ENCODE data around the gene RASA4B.

The RASA4B gene

DNA sequence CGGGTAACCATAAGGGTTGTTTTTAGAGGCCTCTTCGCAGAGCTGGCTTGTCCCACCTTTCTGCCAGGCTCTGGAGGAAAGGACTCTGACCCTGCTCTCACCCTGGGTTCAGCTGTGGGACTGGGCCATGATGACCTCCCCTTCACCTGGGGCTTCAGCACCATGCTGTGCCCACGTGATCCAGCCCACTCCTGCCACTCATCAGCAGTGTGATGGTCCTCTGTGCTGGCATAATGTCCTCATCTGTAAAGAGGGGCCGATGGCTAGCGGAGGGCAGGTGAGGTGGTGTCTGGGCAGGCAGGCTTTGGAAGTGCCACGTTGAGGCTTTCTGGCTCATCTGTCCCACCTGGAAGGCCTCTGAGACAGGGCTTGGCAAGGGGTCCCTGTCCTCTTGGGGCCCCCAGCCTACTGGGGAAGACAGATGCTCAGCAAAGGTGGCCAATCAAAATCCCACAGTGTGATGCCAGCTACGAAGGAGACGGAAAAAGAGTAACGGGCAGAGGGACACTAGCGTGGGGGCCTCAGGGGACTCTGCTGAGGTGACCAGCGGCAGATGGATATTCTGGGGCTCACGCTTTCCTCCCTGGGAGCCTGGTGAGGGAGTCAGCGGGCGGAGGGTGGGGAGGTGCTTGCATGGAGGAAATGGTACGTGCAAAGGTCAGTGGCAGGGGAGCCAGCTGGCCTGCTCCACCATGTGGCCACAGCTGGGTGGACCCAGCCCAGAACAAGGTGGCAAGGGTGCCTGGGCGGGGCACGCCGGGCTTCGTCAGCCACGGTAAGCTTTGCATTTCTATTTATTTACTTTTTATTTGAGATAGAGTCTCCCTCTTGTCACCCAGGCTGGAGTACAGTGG lies 47.4 kb downstream of the RASA4B start:
- Histone ChIP-seq H3K9me3 (no peaks in the 10 kb centered on the region), H3K27me3 (no peaks in the 10 kb centered on the region), H3K27ac (no peak overlapping the region), H3K36me3 (peaks cover 76% of the 10 kb centered on the region), H3K4me1 (ENCODE audit: control insufficient read depth in 1 of 2, insufficient read depth in 1 of 2, low read depth in 1 of 2, low read length in 1 of 2) (peaks cover 10 to 12% of the 10 kb centered on the region in 2 experiments), H3K4me3 (ENCODE audit: low read depth in 1 of 2, low read length in 1 of 2) (no peak overlapping the region)
- TF ChIP-seq, protein P1, sequence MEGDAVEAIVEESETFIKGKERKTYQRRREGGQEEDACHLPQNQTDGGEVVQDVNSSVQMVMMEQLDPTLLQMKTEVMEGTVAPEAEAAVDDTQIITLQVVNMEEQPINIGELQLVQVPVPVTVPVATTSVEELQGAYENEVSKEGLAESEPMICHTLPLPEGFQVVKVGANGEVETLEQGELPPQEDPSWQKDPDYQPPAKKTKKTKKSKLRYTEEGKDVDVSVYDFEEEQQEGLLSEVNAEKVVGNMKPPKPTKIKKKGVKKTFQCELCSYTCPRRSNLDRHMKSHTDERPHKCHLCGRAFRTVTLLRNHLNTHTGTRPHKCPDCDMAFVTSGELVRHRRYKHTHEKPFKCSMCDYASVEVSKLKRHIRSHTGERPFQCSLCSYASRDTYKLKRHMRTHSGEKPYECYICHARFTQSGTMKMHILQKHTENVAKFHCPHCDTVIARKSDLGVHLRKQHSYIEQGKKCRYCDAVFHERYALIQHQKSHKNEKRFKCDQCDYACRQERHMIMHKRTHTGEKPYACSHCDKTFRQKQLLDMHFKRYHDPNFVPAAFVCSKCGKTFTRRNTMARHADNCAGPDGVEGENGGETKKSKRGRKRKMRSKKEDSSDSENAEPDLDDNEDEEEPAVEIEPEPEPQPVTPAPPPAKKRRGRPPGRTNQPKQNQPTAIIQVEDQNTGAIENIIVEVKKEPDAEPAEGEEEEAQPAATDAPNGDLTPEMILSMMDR (IDR thresholded peaks at IDR 0.05) = no peak

DNA sequence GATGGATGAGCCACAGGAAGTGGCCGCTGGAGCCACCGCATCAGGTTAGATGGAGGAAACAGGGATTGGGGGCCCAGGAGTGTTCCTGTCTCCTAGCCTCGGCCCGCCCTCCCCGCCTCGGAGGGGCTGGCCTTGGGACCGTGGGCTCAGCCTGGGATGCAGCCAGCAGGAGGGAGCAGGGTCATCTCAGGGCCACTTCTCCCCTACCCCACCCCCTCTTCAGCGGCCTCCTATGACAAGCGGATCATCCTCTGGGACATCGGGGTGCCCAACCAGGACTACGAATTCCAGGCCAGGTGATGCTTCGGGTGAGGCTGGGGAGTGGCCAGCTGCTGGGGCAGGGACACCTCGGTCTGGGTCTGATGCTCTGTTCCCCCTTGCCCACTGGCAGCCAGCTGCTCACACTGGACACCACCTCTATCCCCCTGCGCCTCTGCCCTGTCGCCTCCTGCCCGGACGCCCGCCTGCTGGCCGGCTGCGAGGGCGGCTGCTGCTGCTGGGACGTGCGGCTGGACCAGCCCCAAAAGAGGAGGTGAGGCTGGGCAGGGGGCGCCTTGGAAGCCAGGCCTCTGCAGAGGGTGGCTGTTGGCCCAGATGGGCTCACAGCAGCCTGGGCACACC lies 48.1 kb downstream of the RASA4B start:
- Histone ChIP-seq H3K27ac (no peak overlapping the region), H3K9me3 (no peaks in the 10 kb centered on the region), H3K36me3 (peaks cover 72% of the 10 kb centered on the region), H3K4me3 (ENCODE audit: low read depth in 1 of 2, low read length in 1 of 2) (no peak overlapping the region), H3K4me1 (ENCODE audit: control insufficient read depth in 1 of 2, insufficient read depth in 1 of 2, low read depth in 1 of 2, low read length in 1 of 2) (peaks cover 12 to 13% of the 10 kb centered on the region in 2 experiments), H3K27me3 (no peaks in the 10 kb centered on the region)
- TF ChIP-seq, protein P1 (IDR thresholded peaks at IDR 0.05) = no peak

DNA sequence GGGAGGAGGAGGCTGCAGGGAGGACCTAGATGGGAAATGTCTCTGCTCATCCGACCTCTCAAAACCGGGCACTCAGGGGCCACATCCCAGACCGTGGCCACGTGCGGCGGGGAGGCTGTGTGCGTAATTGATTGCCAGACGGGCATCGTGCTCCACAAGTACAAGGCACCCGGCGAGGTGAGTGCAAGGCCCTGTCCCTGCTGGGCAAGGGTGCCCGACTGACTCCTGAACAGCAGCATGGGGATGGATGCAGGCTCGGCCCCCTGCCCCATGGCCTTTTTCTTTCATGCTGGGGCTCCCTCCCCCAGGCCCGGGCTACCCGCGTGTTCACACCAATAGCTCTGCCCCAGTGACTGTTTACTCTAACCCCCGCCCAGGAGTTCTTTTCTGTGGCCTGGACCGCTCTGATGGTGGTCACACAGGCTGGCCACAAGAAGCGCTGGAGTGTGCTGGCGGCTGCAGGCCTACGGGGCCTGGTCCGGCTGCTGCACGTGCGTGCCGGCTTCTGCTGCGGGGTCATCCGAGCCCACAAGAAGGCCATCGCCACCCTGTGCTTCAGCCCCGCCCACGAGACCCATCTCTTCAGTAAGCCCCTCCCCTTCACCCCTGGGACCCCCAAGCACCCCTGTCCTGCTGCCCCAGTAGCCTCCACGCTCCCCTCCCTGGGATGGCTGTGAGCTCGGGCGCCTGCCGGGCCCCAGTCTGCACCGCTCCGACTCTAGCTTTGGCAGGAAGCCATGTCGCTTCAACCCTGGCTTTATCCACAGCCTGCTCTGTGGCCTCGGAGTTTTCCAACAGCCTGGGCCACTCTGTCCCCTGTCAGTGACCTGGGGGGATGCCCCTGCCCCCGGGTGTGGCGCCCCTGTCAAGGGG lies 48.9 kb downstream of the RASA4B start:
- Histone ChIP-seq H3K4me1 (ENCODE audit: control insufficient read depth in 1 of 2, insufficient read depth in 1 of 2, low read depth in 1 of 2, low read length in 1 of 2) (peaks cover 20% of the 10 kb centered on the region in 2 experiments), H3K9me3 (no peaks in the 10 kb centered on the region), H3K36me3 (peaks cover 66% of the 10 kb centered on the region), H3K4me3 (ENCODE audit: low read depth in 1 of 2, low read length in 1 of 2) (no peak overlapping the region), H3K27me3 (no peaks in the 10 kb centered on the region), H3K27ac (no peak overlapping the region)
- TF ChIP-seq, protein P1 (IDR thresholded peaks at IDR 0.05) = no peak

DNA sequence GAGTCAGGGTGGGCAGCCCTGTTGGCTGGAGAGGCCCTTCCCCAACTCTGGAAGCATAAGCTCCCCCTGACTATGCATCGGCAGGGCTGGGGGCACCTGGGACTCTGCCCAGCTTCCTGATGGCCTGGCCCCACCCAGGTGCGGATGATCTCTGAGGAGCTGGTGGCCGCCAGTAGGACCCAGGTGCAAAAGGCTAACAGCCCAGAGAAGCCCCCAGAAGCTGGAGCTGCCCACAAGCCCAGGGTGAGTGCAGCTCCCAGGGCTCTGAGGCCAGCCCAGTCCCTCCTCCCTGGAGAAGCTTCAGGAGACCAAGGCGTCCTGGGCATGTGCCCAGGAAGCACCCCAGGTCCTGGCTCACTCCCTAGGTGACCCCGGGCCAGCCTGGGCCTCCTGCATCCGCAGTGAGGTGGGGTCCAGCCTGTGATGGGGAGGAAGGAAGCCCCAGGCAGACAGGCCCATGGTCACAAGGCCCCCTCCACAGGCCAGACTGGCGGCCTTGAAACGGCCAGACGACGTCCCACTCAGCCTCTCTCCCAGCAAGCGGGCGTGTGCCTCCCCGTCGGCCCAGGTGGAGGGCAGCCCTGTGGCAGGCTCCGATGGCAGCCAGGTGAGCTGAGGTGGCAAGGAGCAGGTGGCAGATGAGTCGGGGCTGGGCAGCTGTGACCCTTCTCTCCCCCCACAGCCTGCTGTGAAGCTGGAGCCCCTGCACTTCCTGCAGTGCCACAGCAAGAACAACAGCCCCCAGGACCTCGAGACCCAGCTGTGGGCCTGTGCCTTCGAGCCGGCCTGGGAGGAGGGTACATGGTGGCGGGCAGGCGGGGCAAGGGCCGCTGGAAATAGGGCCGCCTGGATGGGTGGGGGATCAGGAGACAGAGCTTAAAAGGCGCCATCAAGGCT lies 49.7 kb downstream of the RASA4B start:
- no peaks in the 10 kb centered on the region for H3K27me3 ChIP-seq
- TF ChIP-seq, protein P1 (IDR thresholded peaks at IDR 0.05) = no peak
- H3K36me3 ChIP-seq = peaks cover 57% of the 10 kb centered on the region
- H3K9me3 ChIP-seq = no peaks in the 10 kb centered on the region
- H3K27ac ChIP-seq = no peak overlapping the region
- no peak overlapping the region for H3K4me3 ChIP-seq (ENCODE audit: low read depth in 1 of 2, low read length in 1 of 2)
- peaks cover 22 to 23% of the 10 kb centered on the region in 2 experiments for H3K4me1 ChIP-seq (ENCODE audit: control insufficient read depth in 1 of 2, insufficient read depth in 1 of 2, low read depth in 1 of 2, low read length in 1 of 2)
